HG03439 (cell line): ENCODE data around the gene ARHGAP23.
"Not testable (repeated sequence)": the region's sequence is repeated elsewhere in the genome, so short reads cannot be mapped to it uniquely, and the experiment has no call there.

ENCODE experiments used
- ATAC-seq: cut with Tn5 transposase; IDR thresholded peaks from one replicate; pipeline ENCODE4 v1.9.1; 2021; ENCODE audit warnings: mild to moderate bottlenecking, moderate library complexity; ENCODE audit not compliant: unreplicated experiment

The ARHGAP23 gene

GRCh38 chr17:38421871-38422827 lies 6.1 kb upstream of the ARHGAP23 start:
- ATAC-seq = no peak

DNA sequence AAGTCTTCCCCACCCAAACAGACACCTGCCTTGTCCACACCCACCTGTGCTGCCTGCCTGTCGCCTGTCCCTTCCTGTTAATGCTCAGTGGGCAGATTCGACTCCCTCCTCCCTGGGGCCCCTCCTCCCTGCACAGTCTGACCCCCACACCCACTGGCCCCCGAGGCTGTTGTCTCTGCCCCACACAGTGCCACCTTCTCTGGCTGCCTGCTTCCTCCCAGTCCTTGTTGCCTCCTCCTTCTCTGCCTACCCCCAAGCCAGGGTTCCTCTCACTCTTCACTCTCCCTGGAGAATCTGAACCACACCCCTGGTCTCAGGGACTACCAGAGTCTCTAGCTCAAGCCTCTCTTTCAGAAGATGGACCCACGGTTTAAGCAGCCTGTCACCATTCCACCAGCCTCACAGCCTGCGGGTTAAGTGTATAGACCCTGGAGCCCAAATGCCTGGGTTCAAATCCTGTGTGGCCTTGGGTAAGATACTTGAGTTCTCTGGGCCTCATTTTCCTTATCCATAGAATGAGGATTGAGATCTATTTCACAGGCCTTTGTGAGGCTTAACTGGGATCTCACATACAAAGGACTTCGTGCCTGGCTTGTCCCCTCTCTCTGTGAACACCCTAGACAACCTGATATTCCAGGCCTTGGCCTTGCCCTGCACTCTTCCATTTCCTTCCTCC lies 3.8 kb upstream of the ARHGAP23 start:
- no peak for ATAC-seq

DNA sequence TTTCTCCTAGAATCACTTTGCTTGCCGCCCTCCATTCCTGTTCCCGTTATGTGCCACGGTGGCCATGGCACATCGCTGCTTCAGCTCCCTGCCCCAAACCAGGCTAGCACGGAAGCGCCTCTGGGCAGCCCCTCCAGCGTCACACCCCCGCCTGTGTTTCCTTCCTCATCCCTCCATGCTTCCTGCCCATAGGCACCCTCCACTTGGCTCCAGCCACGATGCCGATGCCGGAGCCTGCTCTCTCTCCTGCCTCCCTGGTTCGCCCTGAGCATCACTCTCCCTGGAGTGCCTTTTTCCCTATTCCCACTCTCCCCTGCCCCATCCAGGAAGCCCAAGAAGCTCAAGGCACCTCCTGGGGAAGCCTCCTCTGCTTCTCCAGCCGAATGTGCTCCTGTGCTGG lies 3.2 kb upstream of the ARHGAP23 start:
- ATAC-seq = no peak

DNA sequence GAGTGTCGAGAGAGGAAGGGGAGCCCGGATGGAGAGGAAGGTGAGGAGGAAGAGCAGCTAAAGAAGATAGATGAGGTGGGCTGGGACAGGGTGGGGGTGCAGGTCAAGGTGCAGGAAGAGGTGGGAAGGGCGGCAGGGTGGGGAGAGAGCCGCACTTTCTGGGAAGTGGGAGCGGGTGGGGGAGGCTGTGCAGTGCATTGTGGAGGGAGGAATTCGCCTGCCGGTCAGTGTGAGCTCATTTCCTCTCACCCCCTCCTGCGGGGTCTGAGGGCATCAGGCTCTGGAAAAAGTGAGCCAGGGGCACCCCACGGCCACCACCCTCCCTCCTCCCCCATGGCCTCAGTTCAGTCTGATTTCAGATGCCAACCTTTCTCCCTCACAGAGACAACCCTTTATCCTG lies 2.5 kb upstream of the ARHGAP23 start:
- ATAC-seq = no peak

GRCh38 chr17:38426441-38426840 lies 1.8 kb upstream of the ARHGAP23 start:
- ATAC-seq = no peak

- ATAC-seq = no peak
Measured at GRCh38 chr17:38427160-38427949, 909 bp upstream of the ARHGAP23 start.

DNA sequence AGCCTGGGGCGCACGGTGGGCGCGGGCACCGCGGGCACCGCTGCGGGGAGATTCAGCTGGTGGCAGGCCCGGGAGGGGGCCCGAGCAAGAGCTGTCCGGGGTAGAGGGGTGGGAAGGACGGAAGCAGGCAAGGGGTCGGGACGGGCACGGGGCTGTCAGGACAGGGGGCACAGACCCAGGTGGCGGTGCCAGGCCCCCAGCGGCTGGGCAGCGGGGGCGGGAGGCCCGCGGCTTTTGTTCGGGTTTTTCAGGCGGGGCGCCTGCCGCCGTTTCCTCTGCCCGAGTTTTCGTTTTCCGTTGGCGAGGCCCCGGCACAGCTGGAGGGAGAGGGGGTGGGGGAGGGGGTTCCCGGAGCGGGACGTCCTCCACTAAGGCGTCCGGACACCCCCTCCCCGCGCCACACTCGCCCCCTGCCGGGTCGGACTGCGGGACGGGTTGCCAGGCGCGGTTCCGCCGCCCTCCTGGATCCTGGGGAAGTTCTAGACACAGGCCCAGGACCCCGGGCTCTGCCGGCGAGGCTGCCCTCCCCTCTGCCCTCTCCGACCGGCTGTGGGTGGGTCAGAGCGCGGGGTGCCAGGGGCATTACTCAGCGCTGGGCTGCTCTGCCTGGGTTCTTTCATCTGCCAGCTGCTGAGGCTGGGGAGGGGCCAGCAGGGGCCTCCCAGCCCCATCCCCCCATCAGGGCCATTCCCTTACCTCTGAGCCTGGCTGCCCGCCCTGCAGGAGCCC lies 543 bp downstream of the ARHGAP23 start:
- ATAC-seq = no peak

GRCh38 chr17:38429476-38430100 lies 1.3 kb downstream of the ARHGAP23 start:
- no peak for ATAC-seq

GRCh38 chr17:38430316-38430715 lies 2.1 kb downstream of the ARHGAP23 start:
- ATAC-seq = no peak

DNA sequence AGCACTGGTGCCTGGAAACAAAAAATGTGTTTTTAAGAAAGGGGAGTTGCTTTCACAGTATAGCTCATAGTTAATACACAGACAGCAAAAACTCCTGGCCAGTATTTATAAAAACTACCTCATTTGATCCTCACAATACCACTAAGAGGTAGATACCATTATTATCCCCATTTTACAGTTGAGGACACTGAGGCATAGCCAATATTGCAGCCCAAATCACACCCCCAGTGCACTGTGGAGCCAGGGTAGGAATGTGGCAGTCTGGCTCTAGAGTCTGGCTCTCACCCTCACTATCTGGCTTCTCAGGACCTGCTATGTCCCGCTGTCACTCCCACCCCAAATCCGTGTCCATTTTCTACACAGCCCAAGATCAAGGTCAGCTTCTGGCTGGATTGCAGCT lies 2.6 kb downstream of the ARHGAP23 start:
- no peak for ATAC-seq

DNA sequence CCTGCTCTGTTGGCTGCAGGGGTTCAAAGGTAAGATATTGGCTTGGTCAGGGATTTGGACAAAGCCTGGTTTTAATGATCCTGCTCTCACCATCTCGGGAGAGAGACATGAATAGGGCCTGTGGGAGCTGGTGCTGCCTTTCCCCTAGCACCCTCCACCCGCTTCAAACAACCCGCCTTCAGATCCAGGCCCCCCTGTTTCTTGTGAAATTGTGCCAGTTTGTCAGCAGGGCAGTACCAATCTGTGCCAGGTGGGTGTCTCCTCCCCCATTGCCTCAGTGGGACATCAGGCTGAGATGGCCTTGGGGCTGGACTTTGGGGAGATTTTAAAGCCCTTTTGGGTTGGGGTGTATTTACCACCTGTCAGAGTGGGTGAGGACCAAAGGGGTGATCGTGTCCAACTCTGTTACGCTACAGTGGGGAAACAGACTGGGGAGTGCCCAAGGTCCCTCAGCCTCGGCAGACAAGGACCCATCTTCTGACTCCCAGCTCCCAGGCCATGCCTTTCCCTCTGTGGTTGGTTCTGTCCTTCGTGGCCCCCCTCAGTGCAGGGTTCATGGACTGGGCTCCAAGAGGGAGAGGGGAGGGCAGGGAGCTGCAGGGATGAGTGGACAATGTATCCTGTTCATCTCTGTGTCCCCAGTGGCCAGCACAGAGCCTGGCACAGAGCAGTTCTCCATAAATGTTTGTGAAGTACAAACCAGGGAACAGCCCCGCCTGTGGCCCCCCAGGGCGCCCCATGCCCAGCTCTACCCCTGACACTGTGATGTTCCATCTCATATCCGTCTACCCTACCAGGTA lies 3.3 kb downstream of the ARHGAP23 start:
- ATAC-seq = no peak

DNA sequence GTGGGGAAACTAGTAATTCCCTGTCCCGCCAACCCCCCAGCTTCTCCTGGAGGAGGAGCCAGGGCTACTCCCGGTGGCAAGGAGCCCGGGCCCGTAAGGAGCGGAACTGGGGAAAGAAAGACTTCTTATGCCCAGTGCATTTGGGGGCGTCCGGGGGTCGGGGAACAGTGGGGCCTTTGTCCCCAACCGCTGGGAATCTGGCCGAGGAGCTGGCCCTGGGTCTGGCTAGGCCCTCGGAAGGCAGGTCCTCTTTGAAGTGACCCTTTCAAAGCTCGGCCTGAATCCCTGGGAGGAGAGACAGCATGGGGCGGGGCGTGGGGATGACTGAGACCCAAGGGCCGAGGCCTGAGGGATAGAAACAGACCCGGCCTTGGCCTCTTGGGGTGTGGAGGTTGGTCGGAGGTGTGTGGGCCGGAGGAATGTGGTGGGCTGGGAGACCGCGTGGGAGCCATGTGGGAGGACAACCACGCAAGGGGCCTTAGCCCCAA lies 6.0 kb downstream of the ARHGAP23 start:
- ATAC-seq = no peak

DNA sequence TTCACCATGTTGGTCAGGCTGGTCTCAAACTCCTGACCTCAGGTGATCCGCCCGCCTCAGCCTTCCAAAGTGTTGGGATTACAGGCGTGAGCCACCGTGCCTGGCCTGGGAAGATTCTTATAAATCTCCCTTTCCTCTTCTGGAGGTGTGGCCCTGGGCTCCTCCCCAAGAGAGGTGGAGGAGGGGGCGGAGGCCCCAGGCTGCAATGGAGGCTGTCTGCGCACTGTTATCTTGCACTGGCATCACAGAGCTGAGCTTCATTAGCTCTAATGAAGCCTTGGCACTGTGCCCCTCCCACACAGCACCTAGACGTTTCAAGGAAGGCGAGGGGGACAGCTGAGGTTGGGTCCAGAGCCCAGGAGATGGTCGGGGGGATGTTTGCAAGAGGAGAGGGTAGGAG lies 7.5 kb downstream of the ARHGAP23 start:
- no peak for ATAC-seq

- ATAC-seq = no peak
Measured at GRCh38 chr17:38436386-38436785, 8.1 kb downstream of the ARHGAP23 start.

GRCh38 chr17:38437313-38437712 lies 9.0 kb downstream of the ARHGAP23 start:
- ATAC-seq = not testable (repeated sequence)

DNA sequence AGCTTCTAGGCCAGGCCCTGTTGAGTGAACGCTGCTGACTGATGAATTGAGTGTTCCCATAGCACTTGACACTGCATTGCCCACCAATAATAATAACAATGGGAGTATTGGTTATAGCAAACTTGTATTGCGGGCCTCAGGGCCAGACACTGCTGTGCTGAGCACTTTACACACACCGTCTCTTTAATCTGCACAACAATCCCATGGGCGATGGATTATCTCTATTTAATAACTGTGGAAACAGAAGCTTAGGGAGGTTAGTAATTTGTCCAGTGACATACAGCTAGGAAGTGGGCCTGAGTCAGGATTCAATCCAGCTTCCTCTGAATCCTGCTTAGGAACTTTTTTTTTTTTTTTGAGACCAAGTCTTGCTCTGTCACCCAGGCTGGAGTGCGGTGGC lies 11.2 kb downstream of the ARHGAP23 start:
- no peak for ATAC-seq

- no peak for ATAC-seq
Measured at GRCh38 chr17:38440614-38441397, 12.5 kb downstream of the ARHGAP23 start.

DNA sequence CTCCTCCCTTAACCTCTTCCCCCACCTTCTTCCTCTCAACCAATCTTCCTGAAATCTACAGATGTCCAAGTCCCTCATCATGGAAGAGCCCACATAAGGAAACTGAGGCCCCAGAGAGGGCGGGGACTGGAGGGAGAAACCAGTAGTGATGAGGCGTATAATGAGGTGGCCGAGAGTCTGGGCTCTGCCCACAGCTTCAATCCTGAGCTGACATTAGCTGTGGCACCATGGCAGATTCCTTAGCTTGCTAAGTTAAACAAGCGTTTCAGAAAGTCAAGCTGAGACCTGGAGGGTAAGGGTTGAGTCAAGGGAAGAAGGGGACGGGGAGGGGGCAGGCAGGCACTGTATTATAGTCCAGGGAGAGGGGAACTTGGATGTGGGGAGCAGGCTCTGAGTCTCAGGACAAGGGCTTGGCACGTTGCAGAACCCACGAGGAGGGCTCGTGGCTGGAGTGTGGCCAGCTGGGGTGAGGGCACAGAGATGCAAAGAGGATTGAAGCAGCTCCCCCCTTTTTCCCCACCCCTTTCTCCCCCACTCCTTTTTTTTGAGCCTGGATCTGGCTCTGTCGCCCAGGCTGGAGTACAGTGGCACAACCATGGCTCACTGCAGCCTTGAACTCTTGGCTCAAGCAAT lies 13.3 kb downstream of the ARHGAP23 start:
- ATAC-seq = no peak
